Ascending aorta (tissue), 2 donors: ENCODE measurements around the gene SEMA5A. TPM values are rescaled to one million over a fixed set of nuclear protein-coding genes. Genes with fewer than 3 reads are reported as not detected.

Experiments used
- DNase-seq, 2 donors: peaks; one replicate each; pipeline ENCODE4 v3.0.0-alpha.2; 2019; ENCODE audit warnings: low spot score in 2 of 2
- H3K27ac ChIP-seq, 2 donors: fragments of 200-600 bp; sonication (generic); one replicate each; pipeline ENCODE4 v1.5.1; 2016 to 2017; ENCODE audit warnings: mild to moderate bottlenecking in 1 of 2
- H3K27me3 ChIP-seq: fragments of 200-600 bp; sonication (generic); one replicate; pipeline ENCODE4 v1.5.1; 2017
- H3K36me3 ChIP-seq, 2 donors: fragments of 200-600 bp; sonication (generic); one replicate each; pipeline ENCODE4 v1.5.1; 2016
- H3K4me1 ChIP-seq, 2 donors: fragments of 200-600 bp; sonication (generic); one replicate each; pipeline ENCODE4 v1.5.1; 2016 to 2017; ENCODE audit warnings: mild to moderate bottlenecking in 1 of 2
- H3K4me3 ChIP-seq, 2 donors: fragments of 200-600 bp; sonication (generic); one replicate each; pipeline ENCODE4 v1.5.1; 2016 to 2017; ENCODE audit warnings: mild to moderate bottlenecking in 1 of 2
- H3K9me3 ChIP-seq, 2 donors: fragments of 200-600 bp; sonication (generic); one replicate each; pipeline ENCODE4 v1.5.1; 2016
- CTCF ChIP-seq, 3 experiments: fragments of 200-600 bp in 2 of 3; fragments of 450-650 bp in 1 of 3; sonication (generic) in 2 of 3; IDR thresholded peaks; one replicate each; pipeline ENCODE4 v1.5.1; 2016 to 2019; ENCODE audit warnings: antibody characterized with exemption in 3 of 3, mild to moderate bottlenecking in 1 of 3, moderate library complexity in 1 of 3
- intact Hi-C: fragments of 100-400 bp; cut with DNase I; formaldehyde crosslinking; loops from one replicate; pipeline ENCODE4 v1.15.1; 2023
- total RNA-seq: library from RNA; depleted of rRNA; stranded (reverse); fragments of >200 nt; gene quantifications from one replicate; pipeline ENCODE4 v1.1.0, GENCODE V29; 2016

The SEMA5A gene
- total RNA-seq, 1 donor from 2014 or later = 18.4 TPM

- Histone ChIP-seq H3K9me3 (no peaks in the 10 kb centered on the region), H3K27ac (no peak overlapping the region), H3K27me3 (no peaks in the 10 kb centered on the region), H3K36me3 (no peaks in the 10 kb centered on the region), H3K4me1 (no peaks in the 10 kb centered on the region), H3K4me3 (no peak overlapping the region)
- TF ChIP-seq CTCF (IDR thresholded peaks at IDR 0.05) = no peak
- no peak for DNase-seq
- intact Hi-C loops = no loop called here
Observed at GRCh38 chr5:9035346-9035745, 510.5 kb downstream of the SEMA5A start.

GRCh38 chr5:9034649-9035048 lies 511.2 kb downstream of the SEMA5A start:
- Histone ChIP-seq H3K9me3 (no peaks in the 10 kb centered on the region), H3K27me3 (no peaks in the 10 kb centered on the region), H3K27ac (no peak overlapping the region), H3K36me3 (no peaks in the 10 kb centered on the region), H3K4me3 (no peak overlapping the region), H3K4me1 (no peaks in the 10 kb centered on the region)
- intact Hi-C loops = no loop called here
- DNase-seq = no peak
- no peak for TF ChIP-seq CTCF (IDR thresholded peaks at IDR 0.05)

GRCh38 chr5:9033524-9033923 lies 512.4 kb downstream of the SEMA5A start:
- no peak overlapping the region for H3K4me3 ChIP-seq
- intact Hi-C loops = no loop called here
- no peak overlapping the region for H3K27ac ChIP-seq
- no peak for DNase-seq
- no peak for TF ChIP-seq CTCF (IDR thresholded peaks at IDR 0.05)
- no peaks in the 10 kb centered on the region for H3K27me3 ChIP-seq
- no peaks in the 10 kb centered on the region for H3K4me1 ChIP-seq
- no peaks in the 10 kb centered on the region for H3K9me3 ChIP-seq
- H3K36me3 ChIP-seq = no peaks in the 10 kb centered on the region

- Histone ChIP-seq H3K27ac (no peak overlapping the region), H3K4me3 (no peak overlapping the region), H3K4me1 (no peaks in the 10 kb centered on the region), H3K27me3 (no peaks in the 10 kb centered on the region), H3K36me3 (no peaks in the 10 kb centered on the region), H3K9me3 (peaks cover 0 to 22% of the 10 kb centered on the region in 2 donors)
- TF ChIP-seq CTCF (IDR thresholded peaks at IDR 0.05) = no peak
- DNase-seq = no peak
- intact Hi-C loops = no loop called here
Observed at GRCh38 chr5:9025942-9026341, 519.9 kb downstream of the SEMA5A start.

GRCh38 chr5:9020996-9021395 lies 524.9 kb downstream of the SEMA5A start:
- Histone ChIP-seq H3K9me3 (peaks cover 0 to 22% of the 10 kb centered on the region in 2 donors), H3K36me3 (no peaks in the 10 kb centered on the region), H3K4me1 (no peaks in the 10 kb centered on the region), H3K27ac (no peak overlapping the region), H3K4me3 (no peak overlapping the region), H3K27me3 (no peaks in the 10 kb centered on the region)
- DNase-seq = no peak
- TF ChIP-seq CTCF (IDR thresholded peaks at IDR 0.05) = no peak
- intact Hi-C loops = no loop called here

- Histone ChIP-seq H3K4me3 (no peak overlapping the region), H3K36me3 (no peaks in the 10 kb centered on the region), H3K27ac (no peak overlapping the region)
Observed at GRCh38 chr5:9015937-9016270, 530.0 kb downstream of the SEMA5A start.

More at GRCh38 chr5:9015937-9016270, 530.0 kb downstream of the SEMA5A start:
- H3K9me3 ChIP-seq = no peaks in the 10 kb centered on the region
- peaks cover 0 to 8% of the 10 kb centered on the region in 2 donors for H3K4me1 ChIP-seq
- TF ChIP-seq CTCF (IDR thresholded peaks at IDR 0.05) = no peak
- no peaks in the 10 kb centered on the region for H3K27me3 ChIP-seq
- intact Hi-C loops = loop anchor here (10.0 kb wide), 1 partner anchor 529 kb away; the partner anchor contains the start of gene SEMA5A
- no peak for DNase-seq
